NCI-H2081 (cell line): ENCODE measurements around the gene ISLR.

Experiments used
- DNase-seq, 2 experiments: peaks; one replicate each; lab custom pipeline; 2025; lab: John Stamatoyannopoulos, UW

The ISLR gene

GRCh38 chr15:74171965-74172541, 1.5 kb upstream of the ISLR start:
- DNase-seq = no peak

GRCh38 chr15:74172701-74173379, 670 bp upstream of the ISLR start:
- no peak for DNase-seq

- DNase-seq = no peak
Measured at GRCh38 chr15:74174219-74174957, 878 bp downstream of the ISLR start.

- DNase-seq = no peak
Measured at GRCh38 chr15:74174958-74175253, 1.4 kb downstream of the ISLR start.

- DNase-seq = no peak
Measured at GRCh38 chr15:74175271-74176191, 2.0 kb downstream of the ISLR start.

GRCh38 chr15:74176262-74177214, 3.0 kb downstream of the ISLR start:
- DNase-seq = no peak

GRCh38 chr15:74178326-74179100, 5.0 kb downstream of the ISLR start:
- DNase-seq = no peak

- no peak for DNase-seq
Measured at GRCh38 chr15:74179101-74179841, 5.8 kb downstream of the ISLR start.

- DNase-seq = no peak
Measured at GRCh38 chr15:74179983-74180880, 6.7 kb downstream of the ISLR start.

GRCh38 chr15:74180881-74181602, 7.5 kb downstream of the ISLR start:
- DNase-seq = no peak

- DNase-seq = no peak
Measured at GRCh38 chr15:74182131-74182530, 8.6 kb downstream of the ISLR start.

GRCh38 chr15:74184582-74185091, 11.1 kb downstream of the ISLR start:
- DNase-seq = no peak

- DNase-seq = no peak
Measured at GRCh38 chr15:74185710-74186348, 12.3 kb downstream of the ISLR start.

- DNase-seq = no peak
Measured at GRCh38 chr15:74188216-74188615, 14.7 kb downstream of the ISLR start.

GRCh38 chr15:74191798-74192197, 18.3 kb downstream of the ISLR start:
- DNase-seq = no peak

- DNase-seq = no peak
Measured at GRCh38 chr15:74192751-74193150, 19.2 kb downstream of the ISLR start.

GRCh38 chr15:74193299-74193718, 19.8 kb downstream of the ISLR start:
- DNase-seq = no peak
